CD8-positive, alpha-beta memory T cell (primary cell): ENCODE data around the gene NCAPD2. TPM values are rescaled to one million over a fixed set of nuclear protein-coding genes. Genes with fewer than 3 reads are reported as not detected.

Experiments used
- CTCF ChIA-PET: fragments of 350-600 bp; sonication (Branson Sonifier 250); formaldehyde crosslinking; loops from one replicate; lab custom pipeline; 2021; ENCODE audit warnings: antibody characterized with exemption; lab: Charles Lee
- POLR2A ChIA-PET: fragments of 350-600 bp; sonication (Branson Sonifier 250); formaldehyde crosslinking; loops from one replicate; lab custom pipeline; 2021; ENCODE audit warnings: antibody characterized with exemption; lab: Charles Lee
- DNase-seq, 5 donors: peaks; one replicate each; pipeline versions ENCODE4 v3.0.0 to v3.0.0-alpha.2; 2020 to 2022; ENCODE audit warnings: mixed read lengths in 1 of 5
- H3K27ac ChIP-seq: one replicate; pipeline ENCODE4 v1.7.0; 2013; ENCODE audit warnings: low read depth, mild to moderate bottlenecking, low read length, moderate library complexity
- H3K27me3 ChIP-seq: 2 replicates; pipeline ENCODE4 v1.7.0; 2013; ENCODE audit warnings: low read length, mild to moderate bottlenecking; ENCODE audit not compliant: insufficient read depth, poor library complexity, severe bottlenecking
- H3K36me3 ChIP-seq: 2 replicates; pipeline ENCODE4 v1.7.0; 2013; ENCODE audit warnings: mild to moderate bottlenecking, low read length, moderate library complexity; ENCODE audit not compliant: insufficient read depth
- H3K4me1 ChIP-seq: 2 replicates; pipeline ENCODE4 v1.7.0; 2013; ENCODE audit warnings: mild to moderate bottlenecking, low read length, moderate library complexity; ENCODE audit not compliant: insufficient read depth
- H3K4me3 ChIP-seq: 2 replicates; pipeline ENCODE4 v1.7.0; 2013; ENCODE audit warnings: mild to moderate bottlenecking, low read length
- H3K9me3 ChIP-seq: 2 replicates; pipeline ENCODE4 v1.7.0; 2013; ENCODE audit warnings: mild to moderate bottlenecking, low read length
- H3K27ac Mint-ChIP-seq, 8 donors: one replicate each; pipeline ENCODE4 v1.8.0; 2020 to 2021; ENCODE audit warnings: mixed read lengths in 8 of 8, mild to moderate bottlenecking in 6 of 8, inconsistent platforms in 3 of 8, moderate library complexity in 3 of 8
- H3K27me3 Mint-ChIP-seq, 2 donors: one replicate each; pipeline ENCODE4 v1.8.0; 2020 to 2021; ENCODE audit warnings: mixed read lengths in 2 of 2, mild to moderate bottlenecking in 1 of 2, moderate library complexity in 1 of 2
- H3K36me3 Mint-ChIP-seq, 3 donors: one replicate each; pipeline ENCODE4 v1.8.0; 2020 to 2021; ENCODE audit warnings: mixed read lengths in 3 of 3, inconsistent platforms in 1 of 3, mild to moderate bottlenecking in 1 of 3
- H3K4me1 Mint-ChIP-seq, 3 donors: one replicate each; pipeline ENCODE4 v1.8.0; 2020 to 2021; ENCODE audit warnings: mixed read lengths in 3 of 3, inconsistent platforms in 1 of 3, mild to moderate bottlenecking in 1 of 3
- H3K4me3 Mint-ChIP-seq, 7 donors: one replicate each; pipeline ENCODE4 v1.8.0; 2020 to 2021; ENCODE audit warnings: mixed read lengths in 7 of 7, mild to moderate bottlenecking in 6 of 7, moderate library complexity in 4 of 7, inconsistent platforms in 2 of 7
- H3K9me3 Mint-ChIP-seq, 5 donors: one replicate each; pipeline ENCODE4 v1.8.0; 2020 to 2022; ENCODE audit warnings: mixed read lengths in 5 of 5, mild to moderate bottlenecking in 3 of 5, moderate library complexity in 2 of 5, inconsistent platforms in 1 of 5
- polyA plus RNA-seq: library from polyadenylated mRNA; unstranded; fragments of 300-500 nt; fragmentation: Illumina TruSeq; gene quantifications from one replicate; pipeline ENCODE4 v1.2.3, GENCODE V29; 2021
- total RNA-seq, 2 experiments: library from RNA; stranded (reverse); gene quantifications; one replicate each; pipeline ENCODE4 v1.2.3, GENCODE V29; 2021

NCAPD2 gene
- total RNA-seq = 10 to 100 TPM; 96.5 to 97.5 TPM
- polyA plus RNA-seq = 29.8 TPM

- peaks cover 34 to 44% (median 43%) of the 10 kb centered on the region in 3 donors for H3K4me1 Mint-ChIP-seq
- H3K36me3 ChIP-seq = peaks cover 9% of the 10 kb centered on the region
- no peaks in the 10 kb centered on the region for H3K9me3 Mint-ChIP-seq
- H3K4me3 Mint-ChIP-seq = peak within 1 kb of the TSS; percentile 87 to 99 (median 95)
- peaks cover 0 to 32% (median 2%) of the 10 kb centered on the region in 3 donors for H3K36me3 Mint-ChIP-seq
- peak within 1 kb of the TSS; percentile 88 to 99 (median 97) for H3K27ac Mint-ChIP-seq
- POLR2A ChIA-PET = interaction anchor here (0.6 to 2.8 kb wide), 11 partner anchors 23 to 196 kb away, joined by 3 to 29 read pairs (median 5); partner anchors contain the start of genes GAPDH, TAPBPL, VAMP1 and ZNF384
- H3K27me3 ChIP-seq = no peaks in the 10 kb centered on the region
- CTCF ChIA-PET = interaction anchor here (0.7 to 3.7 kb wide), 13 partner anchors 15 to 171 kb away, joined by 3 to 14 read pairs (median 3); partner anchors contain the start of gene VAMP1
- DNase-seq = peak; percentile 91 to 97 (median 96)
- peaks cover 28% of the 10 kb centered on the region for H3K4me1 ChIP-seq
- H3K27ac ChIP-seq = peak within 1 kb of the TSS; percentile 76
- peak within 1 kb of the TSS; percentile 93 for H3K4me3 ChIP-seq
- H3K9me3 ChIP-seq = no peaks in the 10 kb centered on the region
- H3K27me3 Mint-ChIP-seq = peaks cover 0 to 2% of the 10 kb centered on the region in 2 donors
These were observed at the start of gene NCAPD2 for GRCh38 chr12:6493497-6494257. Gene NCAPD2 (plus strand): TSS chr12:6494102. CDS start chr12:6495099, 997 bp downstream.

- Histone ChIP-seq H3K4me1 (peaks cover 34% of the 10 kb centered on the region), H3K9me3 (no peaks in the 10 kb centered on the region), H3K27ac (peak within 1 kb of the TSS; percentile 69), H3K36me3 (peaks cover 5% of the 10 kb centered on the region), H3K27me3 (no peaks in the 10 kb centered on the region), H3K4me3 (peak within 1 kb of the TSS; percentile 100)
- ChIA-PET CTCF (interaction anchor here (0.6 to 14.0 kb wide), 11 partner anchors 9 to 109 kb away, joined by 3 to 179 read pairs (median 4); partner anchors contain the start of gene VAMP1), POLR2A (interaction anchor here (0.8 to 3.1 kb wide), 10 partner anchors 11 to 91 kb away, joined by 3 to 23 read pairs (median 4); partner anchors contain the start of gene VAMP1)
- Mint-ChIP-seq H3K9me3 (no peaks in the 10 kb centered on the region), H3K4me3 (peak within 1 kb of the TSS; percentile 92 to 100 (median 98)), H3K27me3 (no peaks in the 10 kb centered on the region), H3K27ac (peak within 1 kb of the TSS; percentile 78 to 99 (median 94)), H3K4me1 (peaks cover 59 to 79% (median 71%) of the 10 kb centered on the region in 3 donors), H3K36me3 (peaks cover 0 to 35% (median 12%) of the 10 kb centered on the region in 3 donors)
- peak in 3 of 5 donors; percentile 62 to 70 (median 66) for DNase-seq
These were observed 48.9 kb upstream of the NCAPD2 start, which contains the start of gene CD27 for GRCh38 chr12:6444704-6445688. Gene CD27 (plus strand): TSS chr12:6444955. CDS start chr12:6445096, 141 bp downstream.

- H3K27me3 Mint-ChIP-seq = no peaks in the 10 kb centered on the region
- H3K9me3 Mint-ChIP-seq = no peaks in the 10 kb centered on the region
- no peak for DNase-seq
- peaks cover 0 to 79% (median 25%) of the 10 kb centered on the region in 3 donors for H3K36me3 Mint-ChIP-seq
- POLR2A ChIA-PET = interaction anchor here (1.6 to 8.1 kb wide), 5 partner anchors 12 to 85 kb away, joined by 5 to 109 read pairs (median 9); partner anchors contain the start of genes GAPDH, MRPL51 and VAMP1
- H3K27ac Mint-ChIP-seq = peak overlapping the region; percentile 91 to 100 (median 98)
- peak overlapping the region; percentile 93 for H3K27ac ChIP-seq
- H3K4me3 Mint-ChIP-seq = peak overlapping the region; percentile 72 to 100 (median 97)
- no peaks in the 10 kb centered on the region for H3K9me3 ChIP-seq
- peaks cover 22% of the 10 kb centered on the region for H3K36me3 ChIP-seq
- H3K4me1 ChIP-seq = peaks cover 59% of the 10 kb centered on the region
- no peaks in the 10 kb centered on the region for H3K27me3 ChIP-seq
- CTCF ChIA-PET = interaction anchor here (0.6 to 14.0 kb wide), 6 partner anchors 11 to 150 kb away, joined by 3 to 179 read pairs (median 5); partner anchors contain the start of gene VAMP1
- H3K4me1 Mint-ChIP-seq = peaks cover 70 to 86% (median 76%) of the 10 kb centered on the region in 3 donors
- peak overlapping the region; percentile 96 for H3K4me3 ChIP-seq
These were observed 43.6 kb upstream of the NCAPD2 start for GRCh38 chr12:6450091-6450868.

- no peaks in the 10 kb centered on the region for H3K9me3 Mint-ChIP-seq
- Histone ChIP-seq H3K27ac (peak overlapping the region; percentile 93), H3K4me1 (peaks cover 59% of the 10 kb centered on the region), H3K36me3 (peaks cover 23% of the 10 kb centered on the region), H3K9me3 (no peaks in the 10 kb centered on the region), H3K27me3 (no peaks in the 10 kb centered on the region), H3K4me3 (peak overlapping the region; percentile 96)
- H3K4me3 Mint-ChIP-seq = peak overlapping the region; percentile 94 to 100 (median 99)
- POLR2A ChIA-PET = interaction anchor here (1.2 to 8.1 kb wide), 10 partner anchors 8 to 117 kb away, joined by 3 to 109 read pairs (median 6); partner anchors contain the start of genes GAPDH, MRPL51 and VAMP1
- peak overlapping the region; percentile 91 to 100 (median 98) for H3K27ac Mint-ChIP-seq
- no peak for DNase-seq
- H3K36me3 Mint-ChIP-seq = peaks cover under 1 to 76% (median 24%) of the 10 kb centered on the region in 3 donors
- no peaks in the 10 kb centered on the region for H3K27me3 Mint-ChIP-seq
- H3K4me1 Mint-ChIP-seq = peaks cover 71 to 85% (median 74%) of the 10 kb centered on the region in 3 donors
- CTCF ChIA-PET = interaction anchor here (0.6 to 14.0 kb wide), 9 partner anchors 11 to 149 kb away, joined by 3 to 179 read pairs (median 4); partner anchors contain the start of gene VAMP1
These were observed 43.0 kb upstream of the NCAPD2 start for GRCh38 chr12:6450869-6451347.

GRCh38 chr12:6451348-6452244 is 42.3 kb upstream of the NCAPD2 start, which contains the start of gene TAPBPL:
Gene TAPBPL (plus strand): TSS chr12:6452042. CDS start chr12:6452249, 207 bp downstream.
- POLR2A ChIA-PET = interaction anchor here (1.0 to 8.1 kb wide), 12 partner anchors 8 to 117 kb away, joined by 3 to 109 read pairs (median 6); partner anchors contain the start of genes GAPDH, MRPL51 and VAMP1

More at GRCh38 chr12:6451348-6452244, 42.3 kb upstream of the NCAPD2 start, which contains the start of gene TAPBPL:
- Histone ChIP-seq H3K4me3 (peak within 1 kb of the TSS; percentile 96), H3K36me3 (peaks cover 23% of the 10 kb centered on the region), H3K4me1 (peaks cover 59% of the 10 kb centered on the region), H3K9me3 (no peaks in the 10 kb centered on the region), H3K27ac (peak within 1 kb of the TSS; percentile 93), H3K27me3 (no peaks in the 10 kb centered on the region)
- Mint-ChIP-seq H3K27me3 (no peaks in the 10 kb centered on the region), H3K4me3 (peak within 1 kb of the TSS; percentile 94 to 100 (median 99)), H3K36me3 (peaks cover 3 to 74% (median 27%) of the 10 kb centered on the region in 3 donors), H3K27ac (peak within 1 kb of the TSS; percentile 91 to 100 (median 98)), H3K9me3 (no peaks in the 10 kb centered on the region), H3K4me1 (peaks cover 71 to 82% (median 76%) of the 10 kb centered on the region in 3 donors)
- peak; percentile 77 to 90 (median 86) for DNase-seq
- CTCF ChIA-PET = interaction anchor here (0.6 to 14.0 kb wide), 9 partner anchors 10 to 116 kb away, joined by 3 to 179 read pairs (median 5); partner anchors contain the start of gene VAMP1
